ENCODE data around the gene AJAP1.

GRCh38 chr1:4702464-4702863 lies 48.1 kb downstream of the AJAP1 start:
- TF ChIP-seq EP300 (conservative IDR thresholded peaks at IDR 0.05; ENCODE audit: poor library complexity, severe bottlenecking), result no peak
- TF ChIP-seq, protein P1, sequence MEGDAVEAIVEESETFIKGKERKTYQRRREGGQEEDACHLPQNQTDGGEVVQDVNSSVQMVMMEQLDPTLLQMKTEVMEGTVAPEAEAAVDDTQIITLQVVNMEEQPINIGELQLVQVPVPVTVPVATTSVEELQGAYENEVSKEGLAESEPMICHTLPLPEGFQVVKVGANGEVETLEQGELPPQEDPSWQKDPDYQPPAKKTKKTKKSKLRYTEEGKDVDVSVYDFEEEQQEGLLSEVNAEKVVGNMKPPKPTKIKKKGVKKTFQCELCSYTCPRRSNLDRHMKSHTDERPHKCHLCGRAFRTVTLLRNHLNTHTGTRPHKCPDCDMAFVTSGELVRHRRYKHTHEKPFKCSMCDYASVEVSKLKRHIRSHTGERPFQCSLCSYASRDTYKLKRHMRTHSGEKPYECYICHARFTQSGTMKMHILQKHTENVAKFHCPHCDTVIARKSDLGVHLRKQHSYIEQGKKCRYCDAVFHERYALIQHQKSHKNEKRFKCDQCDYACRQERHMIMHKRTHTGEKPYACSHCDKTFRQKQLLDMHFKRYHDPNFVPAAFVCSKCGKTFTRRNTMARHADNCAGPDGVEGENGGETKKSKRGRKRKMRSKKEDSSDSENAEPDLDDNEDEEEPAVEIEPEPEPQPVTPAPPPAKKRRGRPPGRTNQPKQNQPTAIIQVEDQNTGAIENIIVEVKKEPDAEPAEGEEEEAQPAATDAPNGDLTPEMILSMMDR (IDR thresholded peaks at IDR 0.05; ENCODE audit: poor library complexity, severe bottlenecking), result no peak
- no peak for TF ChIP-seq MXI1 (conservative IDR thresholded peaks at IDR 0.05; ENCODE audit: poor library complexity, severe bottlenecking)
- no peak for TF ChIP-seq TAF1 (IDR thresholded peaks at IDR 0.05; ENCODE audit: low read depth)
- TF ChIP-seq POLR2AphosphoS5 (IDR thresholded peaks at IDR 0.05), result no peak
- no peak for TF ChIP-seq REST (IDR thresholded peaks at IDR 0.05; ENCODE audit: borderline replicate concordance)
- no peak for TF ChIP-seq EZH2 (IDR thresholded peaks at IDR 0.05; ENCODE audit: borderline replicate concordance, insufficient read depth, low read length, poor library complexity, severe bottlenecking)
- TF ChIP-seq RAD21 (conservative IDR thresholded peaks at IDR 0.05), result no peak
- TF ChIP-seq SMC3 (conservative IDR thresholded peaks at IDR 0.05; ENCODE audit: poor library complexity), result no peak

Data from neural cell (in vitro differentiated cells).